GM19351 (cell line): Measurements from ENCODE around the gene GRAMD1B.
"Not testable (repeated sequence)": the region's sequence is repeated elsewhere in the genome, so short reads cannot be mapped to it uniquely, and the experiment has no call there.

Experiments
- ATAC-seq: cut with Tn5 transposase; IDR thresholded peaks from one replicate; pipeline ENCODE4 v1.9.1; 2021; ENCODE audit warnings: mild to moderate bottlenecking, moderate library complexity; ENCODE audit not compliant: unreplicated experiment

Gene GRAMD1B

GRCh38 chr11:123562158-123562557 is 132.1 kb downstream of the GRAMD1B start:
- no peak for ATAC-seq

DNA sequence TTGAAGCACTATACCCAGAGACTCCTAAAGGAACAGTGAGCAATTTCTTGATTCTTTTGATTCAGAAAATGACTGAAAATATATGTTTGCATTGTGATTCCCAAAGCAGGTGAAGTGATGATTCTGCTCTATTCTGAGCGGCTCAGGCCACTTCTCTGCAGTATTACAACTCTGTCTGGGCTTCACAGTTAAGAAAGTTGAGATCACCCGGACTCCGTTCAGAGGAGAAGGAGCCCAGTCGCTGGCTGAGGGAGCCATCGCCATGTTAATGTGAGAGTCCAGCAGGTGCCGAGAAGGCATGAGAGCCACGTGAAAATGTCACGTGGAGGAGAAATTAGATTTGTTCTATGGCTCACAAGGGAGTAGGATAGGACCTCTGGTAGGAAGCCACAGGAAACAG is 132.8 kb downstream of the GRAMD1B start:
- ATAC-seq, result no peak

GRCh38 chr11:123564221-123564620 is 134.2 kb downstream of the GRAMD1B start:
- ATAC-seq, result no peak

- ATAC-seq, result no peak
Observed at GRCh38 chr11:123566852-123567251, 136.8 kb downstream of the GRAMD1B start.

GRCh38 chr11:123567466-123567865 is 137.4 kb downstream of the GRAMD1B start:
- ATAC-seq, result no peak

DNA sequence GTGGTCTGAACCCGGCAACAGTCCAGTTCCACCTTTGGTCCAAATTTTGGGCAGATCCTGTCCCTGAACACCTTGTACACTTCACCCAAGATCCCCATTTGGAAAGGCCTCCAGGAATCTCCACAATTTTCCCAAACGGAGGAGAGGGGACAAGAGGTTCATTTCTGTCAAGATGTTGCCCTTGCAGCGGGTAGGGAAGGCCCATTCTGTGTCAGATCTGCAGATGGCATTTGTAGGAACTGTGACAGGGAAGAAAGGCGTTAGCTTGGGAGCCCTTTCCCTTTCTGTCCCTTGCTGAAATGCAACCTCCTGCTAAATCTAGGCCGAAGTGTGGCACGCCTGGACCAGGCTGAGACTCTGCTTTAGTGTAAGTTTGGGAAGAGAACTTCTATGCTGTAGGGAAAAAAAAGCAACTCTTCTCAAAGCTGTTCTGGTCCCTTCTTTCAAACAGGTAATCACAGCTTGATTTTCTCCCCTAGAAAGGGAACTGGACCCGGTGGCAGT is 138.3 kb downstream of the GRAMD1B start:
- ATAC-seq, result no peak

GRCh38 chr11:123569393-123569792 is 139.3 kb downstream of the GRAMD1B start:
- ATAC-seq, result no peak

- no peak for ATAC-seq
Observed at GRCh38 chr11:123570939-123571580, 141.0 kb downstream of the GRAMD1B start.

DNA sequence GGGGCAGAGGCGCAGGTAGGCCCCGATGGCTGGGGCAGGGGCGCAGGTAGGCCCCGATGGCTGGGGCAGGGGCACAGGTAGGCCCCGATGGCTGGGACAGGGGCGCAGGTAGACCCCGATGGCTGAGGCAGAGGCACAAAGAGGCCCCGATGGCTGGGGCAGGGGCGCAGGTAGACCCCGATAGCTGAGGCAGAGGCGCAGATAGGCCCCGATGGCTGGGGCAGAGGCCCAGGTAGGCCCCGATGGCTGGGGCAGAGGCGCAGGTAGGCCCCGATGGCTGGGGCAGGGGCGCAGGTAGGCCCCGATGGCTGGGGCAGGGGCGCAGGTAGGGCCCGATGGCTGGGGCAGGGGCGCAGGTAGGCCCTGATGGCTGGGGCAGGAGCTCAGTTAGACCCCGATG is 142.7 kb downstream of the GRAMD1B start:
- not testable (repeated sequence) for ATAC-seq

DNA sequence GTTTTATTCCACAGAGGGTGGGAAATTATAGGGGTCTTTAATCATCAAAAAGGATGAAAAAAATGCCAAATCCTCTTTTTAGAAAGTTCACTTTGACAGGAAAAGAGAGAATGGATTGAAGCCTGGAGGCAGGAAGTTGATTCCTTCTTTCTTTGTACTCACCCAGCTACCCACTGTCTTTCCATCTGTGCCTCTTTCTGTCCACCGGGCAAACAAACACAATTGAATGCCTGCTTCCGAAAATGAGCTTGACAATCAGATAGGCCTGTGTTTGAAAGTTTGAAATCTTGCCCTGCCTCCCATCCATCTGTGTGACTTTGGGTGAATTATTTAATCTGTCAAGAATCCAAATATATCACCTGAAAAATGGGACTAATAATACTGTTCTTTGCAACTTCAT is 143.2 kb downstream of the GRAMD1B start:
- ATAC-seq, result no peak

- no peak for ATAC-seq
Observed at GRCh38 chr11:123575441-123575840, 145.4 kb downstream of the GRAMD1B start.

DNA sequence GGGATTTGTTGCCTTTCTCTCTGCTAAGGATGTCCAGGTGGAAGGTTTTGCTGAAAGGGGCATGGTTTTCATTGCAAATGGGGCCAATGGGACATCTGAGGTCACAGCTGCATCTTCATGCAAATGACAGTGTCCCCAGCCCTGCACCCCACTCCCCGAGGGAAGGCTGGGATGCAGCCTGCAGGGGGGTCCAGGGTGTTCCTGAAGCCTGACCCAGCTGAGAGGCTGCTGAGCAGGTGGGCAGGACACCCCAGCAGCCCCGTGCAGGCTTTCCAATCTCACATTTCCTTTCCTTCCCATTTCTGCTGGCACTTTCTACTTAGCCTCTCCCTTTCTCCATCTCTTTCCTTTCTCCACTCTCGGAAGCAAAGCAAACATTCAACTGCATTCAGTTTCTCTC is 146.0 kb downstream of the GRAMD1B start:
- no peak for ATAC-seq

- ATAC-seq, result no peak
Observed at GRCh38 chr11:123576501-123576900, 146.4 kb downstream of the GRAMD1B start.

GRCh38 chr11:123577081-123577598 is 147.1 kb downstream of the GRAMD1B start:
- ATAC-seq, result peak; percentile 73

- ATAC-seq, result no peak
Observed at GRCh38 chr11:123578778-123579481, 148.9 kb downstream of the GRAMD1B start.

- ATAC-seq, result no peak
Observed at GRCh38 chr11:123579482-123579812, 149.4 kb downstream of the GRAMD1B start.

GRCh38 chr11:123580137-123580536 is 150.1 kb downstream of the GRAMD1B start:
- ATAC-seq, result no peak

GRCh38 chr11:123580557-123581275 is 150.6 kb downstream of the GRAMD1B start:
- ATAC-seq, result peak; percentile 87

GRCh38 chr11:123581651-123582399 is 151.8 kb downstream of the GRAMD1B start:
- no peak for ATAC-seq

- no peak for ATAC-seq
Observed at GRCh38 chr11:123582992-123583504, 153.0 kb downstream of the GRAMD1B start.

DNA sequence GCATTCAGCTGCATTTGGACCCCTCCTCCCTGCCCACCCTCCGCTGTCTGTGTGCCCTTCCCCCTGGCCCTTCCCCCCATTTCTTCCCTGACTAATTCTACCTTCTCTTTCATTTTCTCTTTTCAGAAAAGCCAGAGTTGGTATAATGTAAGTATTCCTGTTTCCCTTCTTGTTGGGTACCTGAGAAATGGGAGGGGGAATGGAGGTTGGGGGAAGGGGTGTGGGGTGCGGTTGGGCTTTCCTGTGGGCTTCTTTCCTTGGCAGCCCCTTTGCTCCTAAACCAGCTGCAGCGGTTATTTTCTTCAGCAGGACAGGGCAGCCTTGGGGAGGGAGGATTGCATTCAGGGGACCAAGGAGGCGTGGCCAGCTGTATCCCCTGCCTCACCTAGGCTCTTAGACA is 154.1 kb downstream of the GRAMD1B start:
- ATAC-seq, result no peak
